ENCODE measurements around the gene FMNL2.

DNA sequence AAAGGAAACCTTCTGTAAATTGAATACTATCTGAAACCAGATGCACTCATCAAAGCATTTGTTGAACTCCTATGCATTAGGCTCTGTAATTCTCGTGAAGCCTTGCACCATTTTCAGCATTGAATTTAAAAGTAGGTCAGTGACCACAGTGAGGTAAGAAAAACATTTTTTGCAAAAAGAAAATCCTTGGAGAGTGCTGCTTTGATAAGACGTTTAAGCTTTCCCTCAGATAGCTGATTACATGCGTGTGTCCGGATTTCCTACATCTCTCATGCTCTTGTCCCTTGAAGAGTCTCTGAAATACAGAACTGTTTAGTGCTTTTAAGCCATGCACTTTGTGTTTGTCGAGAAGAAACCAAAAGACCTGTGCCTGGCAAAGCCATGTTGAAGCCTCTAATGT lies 113.6 kb downstream of the FMNL2 start:
- TF ChIP-seq, protein P1, sequence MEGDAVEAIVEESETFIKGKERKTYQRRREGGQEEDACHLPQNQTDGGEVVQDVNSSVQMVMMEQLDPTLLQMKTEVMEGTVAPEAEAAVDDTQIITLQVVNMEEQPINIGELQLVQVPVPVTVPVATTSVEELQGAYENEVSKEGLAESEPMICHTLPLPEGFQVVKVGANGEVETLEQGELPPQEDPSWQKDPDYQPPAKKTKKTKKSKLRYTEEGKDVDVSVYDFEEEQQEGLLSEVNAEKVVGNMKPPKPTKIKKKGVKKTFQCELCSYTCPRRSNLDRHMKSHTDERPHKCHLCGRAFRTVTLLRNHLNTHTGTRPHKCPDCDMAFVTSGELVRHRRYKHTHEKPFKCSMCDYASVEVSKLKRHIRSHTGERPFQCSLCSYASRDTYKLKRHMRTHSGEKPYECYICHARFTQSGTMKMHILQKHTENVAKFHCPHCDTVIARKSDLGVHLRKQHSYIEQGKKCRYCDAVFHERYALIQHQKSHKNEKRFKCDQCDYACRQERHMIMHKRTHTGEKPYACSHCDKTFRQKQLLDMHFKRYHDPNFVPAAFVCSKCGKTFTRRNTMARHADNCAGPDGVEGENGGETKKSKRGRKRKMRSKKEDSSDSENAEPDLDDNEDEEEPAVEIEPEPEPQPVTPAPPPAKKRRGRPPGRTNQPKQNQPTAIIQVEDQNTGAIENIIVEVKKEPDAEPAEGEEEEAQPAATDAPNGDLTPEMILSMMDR (IDR thresholded peaks at IDR 0.05 in 2 of 3, conservative IDR thresholded peaks at IDR 0.05 in 1 of 3; ENCODE audit: borderline replicate concordance in 1 of 3, insufficient read depth in 1 of 3, low read depth in 2 of 3, low read length in 2 of 3) = no peak
- TF ChIP-seq ELF1 (IDR thresholded peaks at IDR 0.05; ENCODE audit: borderline replicate concordance, low read depth) (no peak), CEBPB (IDR thresholded peaks at IDR 0.05; ENCODE audit: low read depth) (no peak), JUND (IDR thresholded peaks at IDR 0.05) (no peak), YY1 (IDR thresholded peaks at IDR 0.05; ENCODE audit: extremely low read depth, insufficient replicate concordance, low read depth, low read length) (no peak)
- TF ChIP-seq, protein P2, sequence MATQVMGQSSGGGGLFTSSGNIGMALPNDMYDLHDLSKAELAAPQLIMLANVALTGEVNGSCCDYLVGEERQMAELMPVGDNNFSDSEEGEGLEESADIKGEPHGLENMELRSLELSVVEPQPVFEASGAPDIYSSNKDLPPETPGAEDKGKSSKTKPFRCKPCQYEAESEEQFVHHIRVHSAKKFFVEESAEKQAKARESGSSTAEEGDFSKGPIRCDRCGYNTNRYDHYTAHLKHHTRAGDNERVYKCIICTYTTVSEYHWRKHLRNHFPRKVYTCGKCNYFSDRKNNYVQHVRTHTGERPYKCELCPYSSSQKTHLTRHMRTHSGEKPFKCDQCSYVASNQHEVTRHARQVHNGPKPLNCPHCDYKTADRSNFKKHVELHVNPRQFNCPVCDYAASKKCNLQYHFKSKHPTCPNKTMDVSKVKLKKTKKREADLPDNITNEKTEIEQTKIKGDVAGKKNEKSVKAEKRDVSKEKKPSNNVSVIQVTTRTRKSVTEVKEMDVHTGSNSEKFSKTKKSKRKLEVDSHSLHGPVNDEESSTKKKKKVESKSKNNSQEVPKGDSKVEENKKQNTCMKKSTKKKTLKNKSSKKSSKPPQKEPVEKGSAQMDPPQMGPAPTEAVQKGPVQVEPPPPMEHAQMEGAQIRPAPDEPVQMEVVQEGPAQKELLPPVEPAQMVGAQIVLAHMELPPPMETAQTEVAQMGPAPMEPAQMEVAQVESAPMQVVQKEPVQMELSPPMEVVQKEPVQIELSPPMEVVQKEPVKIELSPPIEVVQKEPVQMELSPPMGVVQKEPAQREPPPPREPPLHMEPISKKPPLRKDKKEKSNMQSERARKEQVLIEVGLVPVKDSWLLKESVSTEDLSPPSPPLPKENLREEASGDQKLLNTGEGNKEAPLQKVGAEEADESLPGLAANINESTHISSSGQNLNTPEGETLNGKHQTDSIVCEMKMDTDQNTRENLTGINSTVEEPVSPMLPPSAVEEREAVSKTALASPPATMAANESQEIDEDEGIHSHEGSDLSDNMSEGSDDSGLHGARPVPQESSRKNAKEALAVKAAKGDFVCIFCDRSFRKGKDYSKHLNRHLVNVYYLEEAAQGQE (IDR thresholded peaks at IDR 0.05; ENCODE audit: low read depth) = no peak

Measured in HCT116 (cell line).